GM12874 (cell line): ENCODE data around the gene C20orf202.

Experiments used
- CTCF ChIP-seq: IDR thresholded peaks from 2 replicates; pipeline ENCODE4 v1.5.1; 2011; ENCODE audit warnings: low read depth, mild to moderate bottlenecking, control low read depth, low read length, moderate library complexity; ENCODE audit not compliant: insufficient read depth

The C20orf202 gene

DNA sequence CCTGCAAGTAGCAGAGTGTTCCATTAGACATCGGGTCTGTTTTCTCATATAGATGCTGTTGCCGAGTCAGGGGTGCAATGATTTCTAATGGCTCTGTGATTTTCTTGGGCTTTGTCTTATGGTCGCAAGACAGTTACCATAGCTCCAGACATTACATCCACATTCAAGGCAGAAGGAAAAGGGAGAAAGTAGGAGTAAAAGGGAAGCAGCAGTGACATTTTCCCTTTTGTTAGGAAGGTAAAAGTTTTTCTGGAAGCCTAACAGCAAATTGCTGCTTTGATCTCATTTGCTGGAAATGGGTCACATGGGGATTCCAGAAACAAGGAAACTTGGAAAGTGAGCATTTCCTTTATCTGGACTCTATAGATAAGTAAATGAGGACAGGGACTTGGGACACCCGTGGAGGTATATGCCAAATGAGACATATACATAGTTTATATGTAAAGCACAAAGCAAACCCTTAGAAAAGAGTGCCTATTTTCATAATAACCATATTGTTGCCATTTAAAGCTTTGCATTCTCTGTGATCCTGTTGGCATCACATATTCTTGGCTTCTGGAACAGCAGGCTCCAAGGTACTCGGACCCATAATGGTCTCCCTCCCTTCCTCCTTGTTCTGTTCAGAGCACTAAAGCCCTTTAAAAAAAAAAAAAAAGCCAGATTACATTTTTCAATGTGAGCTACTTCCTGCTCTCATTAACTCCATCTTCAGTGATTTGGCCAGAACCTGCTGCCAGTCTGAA is at the start of gene C20orf202:
Gene C20orf202 (plus strand): TSS at position 693 of the 743 bp plus-strand sequence. CDS start 132 bp downstream, outside the sequence.
- no peak for TF ChIP-seq CTCF

DNA sequence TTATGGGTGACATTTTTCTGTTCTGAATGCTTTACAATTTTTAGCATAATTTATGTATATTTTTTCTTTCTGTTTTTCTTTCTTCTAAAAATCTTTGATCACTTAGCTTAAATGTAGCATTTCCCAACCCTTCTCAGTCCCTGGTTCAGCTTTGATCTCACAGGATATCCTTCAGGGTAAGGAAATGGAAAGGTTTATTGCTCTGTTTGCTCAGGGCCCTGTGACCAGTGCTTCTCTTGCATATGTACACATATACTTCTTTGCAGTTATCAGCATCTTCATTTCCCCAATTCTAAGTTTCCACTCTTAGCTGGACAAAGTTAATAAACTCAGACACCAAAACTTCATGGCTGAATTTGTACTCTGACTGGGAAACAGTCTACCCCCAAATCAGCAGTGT is 49.0 kb upstream of the C20orf202 start:
- no peak for TF ChIP-seq CTCF

DNA sequence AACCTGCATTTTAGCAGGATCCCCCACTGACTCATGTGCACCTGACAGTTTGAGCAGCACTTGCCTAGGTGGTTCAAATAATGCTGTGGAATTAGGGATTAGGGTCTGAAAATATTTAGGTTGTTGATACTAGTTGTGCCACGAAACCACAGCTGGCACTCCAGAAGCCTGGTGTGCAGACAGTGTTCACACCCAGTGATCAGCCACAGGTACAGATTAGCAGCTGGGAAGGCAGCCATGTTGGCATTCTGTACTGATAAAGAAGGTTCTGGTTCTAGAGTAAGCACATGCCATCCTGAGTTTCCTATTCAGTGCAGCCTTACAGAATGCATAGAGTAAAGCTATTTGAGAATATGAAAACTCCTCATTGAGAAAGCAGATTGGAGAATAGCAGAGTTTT is 48.6 kb upstream of the C20orf202 start:
- TF ChIP-seq CTCF = no peak

DNA sequence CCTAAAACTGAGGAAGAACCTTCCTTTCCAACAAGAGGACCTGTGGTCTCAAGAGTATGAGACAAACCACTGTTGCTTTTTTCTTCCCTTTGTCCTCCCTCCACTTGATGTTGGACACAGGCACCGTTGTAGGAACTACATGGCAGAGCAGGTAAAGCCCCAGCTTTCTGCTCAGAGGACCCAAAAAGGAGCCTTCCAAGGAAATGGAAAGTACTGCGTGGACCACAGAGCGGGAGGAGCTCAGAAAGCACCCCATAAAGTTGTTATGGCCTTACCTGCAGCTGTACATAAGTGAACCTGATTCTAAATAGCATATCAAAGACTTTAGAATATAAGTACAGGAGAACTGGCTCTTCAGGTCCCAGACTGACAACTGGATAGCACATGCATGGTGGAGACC is 47.9 kb upstream of the C20orf202 start:
- no peak for TF ChIP-seq CTCF

GRCh38 chr20:1160496-1160895 is 42.8 kb upstream of the C20orf202 start:
- no peak for TF ChIP-seq CTCF

DNA sequence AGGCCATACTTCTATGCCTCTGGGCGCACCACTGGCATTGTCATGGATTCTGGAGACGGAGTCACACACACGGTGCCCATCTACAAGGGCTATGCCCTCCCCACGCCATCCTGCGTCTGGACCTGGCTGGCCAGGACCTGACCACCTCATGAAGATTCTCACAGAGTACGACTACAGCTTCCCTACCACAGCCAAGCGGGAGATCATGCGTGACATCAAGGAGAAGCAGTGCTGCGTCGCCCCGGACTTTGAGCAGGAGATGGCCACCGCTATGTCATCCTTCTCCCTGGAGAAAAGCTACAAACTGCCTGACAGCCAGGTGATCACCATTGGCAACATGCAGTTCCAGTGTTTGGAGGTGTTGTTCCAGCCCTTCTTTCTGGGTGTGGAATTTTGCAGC is 42.3 kb upstream of the C20orf202 start:
- no peak for TF ChIP-seq CTCF

DNA sequence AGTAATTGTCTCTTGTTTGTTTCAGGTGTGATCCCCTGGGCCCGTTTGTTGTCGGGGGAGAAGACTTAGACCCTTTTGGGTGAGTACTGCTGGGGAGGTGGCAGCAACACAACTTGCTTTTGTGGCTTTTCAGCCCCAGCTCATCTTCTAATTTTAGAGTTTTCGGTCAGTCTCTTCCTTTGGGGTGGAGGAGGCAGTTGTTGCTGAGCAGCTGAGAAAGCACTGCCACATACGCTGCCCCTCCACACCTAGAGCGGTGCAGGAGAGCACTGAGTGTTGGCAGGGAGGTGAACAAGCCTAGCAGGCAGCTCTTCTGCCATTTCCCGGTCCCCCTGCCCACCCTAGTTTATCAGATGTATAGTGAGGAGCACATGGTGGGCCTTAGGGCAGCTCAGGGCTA is 40.1 kb upstream of the C20orf202 start:
- TF ChIP-seq CTCF = no peak

GRCh38 chr20:1163653-1164052 is 39.6 kb upstream of the C20orf202 start:
- no peak for TF ChIP-seq CTCF
